Esophagus squamous epithelium (tissue), 5 donors: ENCODE results near the gene C5orf24. TPM values are rescaled to one million over a fixed set of nuclear protein-coding genes. Genes with fewer than 3 reads are reported as not detected.
A peak's percentile ranks its signal among the peaks of the same experiment; 100 is the strongest.

Source experiments
- DNase-seq: peaks from one replicate; lab custom pipeline; 2025; lab: John Stamatoyannopoulos, UW
- H3K27ac ChIP-seq, 4 donors: fragments of 200-600 bp; sonication (generic); one replicate each; pipeline ENCODE4 v1.5.1; 2016 to 2019; ENCODE audit warnings: mild to moderate bottlenecking in 1 of 4
- H3K27me3 ChIP-seq, 4 donors: fragments of 200-600 bp; sonication (generic); 1 replicate in 3 of 4; 2 replicates in 1 of 4; pipeline versions ENCODE4 v1.5.1 to v1.6.0; 2017 to 2021; ENCODE audit warnings: antibody characterized with exemption in 1 of 4
- H3K36me3 ChIP-seq, 3 donors: fragments of 200-600 bp; sonication (generic); one replicate each; pipeline ENCODE4 v1.5.1; 2016 to 2019
- H3K4me1 ChIP-seq, 3 donors: fragments of 200-600 bp; sonication (generic); one replicate each; pipeline ENCODE4 v1.5.1; 2017 to 2019
- H3K4me3 ChIP-seq, 4 donors: fragments of 200-600 bp; sonication (generic); 1 replicate in 3 of 4; 2 replicates in 1 of 4; pipeline ENCODE4 v1.5.1; 2016 to 2019; ENCODE audit warnings: mild to moderate bottlenecking in 2 of 4, moderate library complexity in 1 of 4
- H3K9me3 ChIP-seq, 3 donors: fragments of 200-600 bp; sonication (generic); one replicate each; pipeline ENCODE4 v1.5.1; 2016 to 2019
- POLR2A ChIP-seq, 4 donors: fragments of 450-650 bp; IDR thresholded peaks; one replicate each; pipeline ENCODE4 v1.6.1; 2017; ENCODE audit warnings: antibody characterized with exemption in 4 of 4, mild to moderate bottlenecking in 4 of 4, moderate library complexity in 3 of 4
- WGBS, 2 donors: methylation state at CpG; one replicate each; pipeline ENCODE4 v1.1.5; 2018; 5-methylcytosine and 5-hydroxymethylcytosine counted together
- intact Hi-C: fragments of 100-400 bp; cut with DNase I; formaldehyde crosslinking; loops from one replicate; pipeline ENCODE4 v1.15.0; 2022
- total RNA-seq, 4 donors: library from RNA; depleted of rRNA; stranded (reverse); fragments of >200 nt; gene quantifications; one replicate each; pipeline ENCODE4 v1.1.0, GENCODE V29; 2016
- TF ChIP-seq, protein P1 (sequence below), 6 experiments: fragments of 450-650 bp in 4 of 6; fragments of 200-600 bp in 2 of 6; sonication (generic) in 2 of 6; IDR thresholded peaks; one replicate each; pipeline ENCODE4 v1.5.1; 2016 to 2019; ENCODE audit warnings: antibody characterized with exemption in 6 of 6, mild to moderate bottlenecking in 4 of 6, moderate library complexity in 4 of 6
- donor health status: DM: yes; HTN: yes; CAD: no.

C5orf24 gene
- total RNA-seq, 4 donors from 2014 or later, result 17.9 to 36.2 (median 24.7) TPM

DNA sequence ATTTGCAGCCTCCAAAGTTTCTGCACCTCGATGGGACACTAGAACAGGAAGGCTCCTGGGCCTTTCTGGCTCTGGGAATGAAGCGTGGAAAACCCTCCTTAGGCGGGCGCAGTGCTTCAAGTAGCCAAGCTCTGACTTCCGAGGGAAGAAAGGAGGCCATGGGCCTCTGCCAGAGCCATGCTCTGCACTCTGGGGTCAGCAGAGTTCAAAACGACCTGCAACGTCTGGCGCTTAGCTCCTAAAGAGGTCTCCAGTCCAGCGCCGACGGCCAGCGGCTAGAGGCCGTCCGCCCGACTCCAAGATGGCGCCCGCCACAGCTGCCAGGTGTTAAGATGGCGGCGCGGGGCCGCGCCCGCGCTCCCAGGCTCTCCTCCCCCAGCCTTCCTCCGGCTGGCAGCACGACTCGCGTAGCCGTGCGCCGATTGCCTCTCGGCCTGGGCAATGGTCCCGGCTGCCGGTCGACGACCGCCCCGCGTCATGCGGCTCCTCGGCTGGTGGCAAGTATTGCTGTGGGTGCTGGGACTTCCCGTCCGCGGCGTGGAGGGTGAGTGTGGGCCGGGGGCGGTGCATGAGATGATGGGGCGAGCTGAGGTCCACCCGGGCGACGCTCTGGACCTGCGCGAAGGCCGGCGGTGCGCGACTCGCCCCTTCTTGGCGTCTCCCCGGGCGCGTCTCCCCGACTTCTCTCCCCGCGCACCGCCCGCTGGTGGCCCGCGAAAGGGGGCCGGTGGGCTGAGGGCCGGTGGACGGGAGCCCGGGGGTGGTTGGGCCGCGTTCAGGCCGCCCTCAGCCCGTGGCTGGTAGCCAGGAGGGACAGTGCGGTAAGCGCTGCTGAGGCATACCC, 28.4 kb downstream of the C5orf24 start, which contains the start of gene TXNDC15:
TXNDC15 (plus strand) TSS at position 385 of the 844 bp plus-strand sequence; CDS start at position 442, 57 bp downstream.
- 0 to 25% methylated on average over 5 of the region's 79 CpGs for WGBS, 2 donors
- peak; percentile 44 for DNase-seq
- peak in 3 of 4 donors; percentile 23 to 66 (median 45) for TF ChIP-seq POLR2A (IDR thresholded peaks at IDR 0.05)
- TF ChIP-seq, protein P1, sequence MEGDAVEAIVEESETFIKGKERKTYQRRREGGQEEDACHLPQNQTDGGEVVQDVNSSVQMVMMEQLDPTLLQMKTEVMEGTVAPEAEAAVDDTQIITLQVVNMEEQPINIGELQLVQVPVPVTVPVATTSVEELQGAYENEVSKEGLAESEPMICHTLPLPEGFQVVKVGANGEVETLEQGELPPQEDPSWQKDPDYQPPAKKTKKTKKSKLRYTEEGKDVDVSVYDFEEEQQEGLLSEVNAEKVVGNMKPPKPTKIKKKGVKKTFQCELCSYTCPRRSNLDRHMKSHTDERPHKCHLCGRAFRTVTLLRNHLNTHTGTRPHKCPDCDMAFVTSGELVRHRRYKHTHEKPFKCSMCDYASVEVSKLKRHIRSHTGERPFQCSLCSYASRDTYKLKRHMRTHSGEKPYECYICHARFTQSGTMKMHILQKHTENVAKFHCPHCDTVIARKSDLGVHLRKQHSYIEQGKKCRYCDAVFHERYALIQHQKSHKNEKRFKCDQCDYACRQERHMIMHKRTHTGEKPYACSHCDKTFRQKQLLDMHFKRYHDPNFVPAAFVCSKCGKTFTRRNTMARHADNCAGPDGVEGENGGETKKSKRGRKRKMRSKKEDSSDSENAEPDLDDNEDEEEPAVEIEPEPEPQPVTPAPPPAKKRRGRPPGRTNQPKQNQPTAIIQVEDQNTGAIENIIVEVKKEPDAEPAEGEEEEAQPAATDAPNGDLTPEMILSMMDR (IDR thresholded peaks at IDR 0.05), result peak in 1 of 6 experiments; percentile 14
- H3K27me3 ChIP-seq, result no peaks in the 10 kb centered on the region
- H3K27ac ChIP-seq, result peak within 1 kb of the TSS; percentile 88 to 98 (median 96)
- H3K4me1 ChIP-seq, result peaks cover 8 to 41% (median 11%) of the 10 kb centered on the region in 3 donors
- H3K4me3 ChIP-seq, result peak within 1 kb of the TSS; percentile 71 to 96 (median 79)
- intact Hi-C loops, result no loop called here
- H3K36me3 ChIP-seq, result no peaks in the 10 kb centered on the region
- H3K9me3 ChIP-seq, result no peaks in the 10 kb centered on the region

- Histone ChIP-seq H3K4me3 (peak overlapping the region; percentile 71 to 96 (median 79)), H3K9me3 (no peaks in the 10 kb centered on the region), H3K4me1 (peaks cover 8 to 41% (median 11%) of the 10 kb centered on the region in 3 donors), H3K27ac (peak overlapping the region; percentile 88 to 98 (median 96)), H3K27me3 (no peaks in the 10 kb centered on the region), H3K36me3 (no peaks in the 10 kb centered on the region)
- intact Hi-C loops, result no loop called here
- 3 to 8% methylated on average over 16 of the region's 20 CpGs for WGBS, 2 donors
- TF ChIP-seq POLR2A (IDR thresholded peaks at IDR 0.05), result no peak
- TF ChIP-seq, protein P1 (IDR thresholded peaks at IDR 0.05), result no peak
- no peak for DNase-seq
These were observed 29.3 kb downstream of the C5orf24 start for GRCh38 chr5:134874831-134875655.

GRCh38 chr5:134877159-134877558, 31.4 kb downstream of the C5orf24 start:
- no peaks in the 10 kb centered on the region for H3K36me3 ChIP-seq
- H3K27ac ChIP-seq, result no peak overlapping the region
- no peaks in the 10 kb centered on the region for H3K9me3 ChIP-seq
- H3K4me3 ChIP-seq, result no peak overlapping the region
- no peaks in the 10 kb centered on the region for H3K27me3 ChIP-seq
- no peak for DNase-seq
- intact Hi-C loops, result no loop called here
- peaks cover 8 to 41% (median 11%) of the 10 kb centered on the region in 3 donors for H3K4me1 ChIP-seq
- TF ChIP-seq, protein P1 (IDR thresholded peaks at IDR 0.05), result no peak
- no peak for TF ChIP-seq POLR2A (IDR thresholded peaks at IDR 0.05)

DNA sequence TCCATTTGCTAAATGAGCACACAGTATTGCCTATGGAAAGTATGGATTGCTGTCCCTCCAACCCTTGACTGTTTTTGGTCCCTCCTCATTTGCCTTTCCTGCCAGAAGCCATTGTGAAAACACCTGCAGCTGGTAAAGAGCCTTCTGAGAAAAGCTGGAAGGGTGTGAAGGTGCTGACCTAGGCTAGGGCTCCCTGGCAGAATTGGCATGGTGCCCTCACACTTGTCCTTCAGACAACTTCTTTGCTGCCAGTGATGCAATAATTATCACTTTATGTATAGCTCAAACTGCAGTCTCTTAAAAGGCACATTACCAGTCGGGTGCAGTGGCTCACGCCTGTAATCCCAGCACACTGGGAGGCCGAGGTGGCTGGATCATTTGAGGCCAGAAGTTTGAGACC, 32.6 kb downstream of the C5orf24 start:
- DNase-seq, result no peak
- WGBS, 2 donors, result 80 to 100% methylated on average over 2 to 3 of the region's 3 CpGs
- Histone ChIP-seq H3K4me3 (no peak overlapping the region), H3K4me1 (peaks cover 8 to 39% (median 11%) of the 10 kb centered on the region in 3 donors), H3K27ac (no peak overlapping the region), H3K27me3 (no peaks in the 10 kb centered on the region), H3K9me3 (no peaks in the 10 kb centered on the region), H3K36me3 (no peaks in the 10 kb centered on the region)
- TF ChIP-seq POLR2A (IDR thresholded peaks at IDR 0.05), result no peak
- TF ChIP-seq, protein P1 (IDR thresholded peaks at IDR 0.05), result no peak
- intact Hi-C loops, result no loop called here
